Measurements from ENCODE around the gene PLEKHA7. TPM values are rescaled to one million over a fixed set of nuclear protein-coding genes. Genes with fewer than 3 reads are reported as not detected.
A peak's percentile ranks its signal among the peaks of the same experiment; 100 is the strongest.

Gene PLEKHA7
- total RNA-seq, 6 experiments from 2014 or later = 12.7 to 26.7 (median 21.5) TPM

DNA sequence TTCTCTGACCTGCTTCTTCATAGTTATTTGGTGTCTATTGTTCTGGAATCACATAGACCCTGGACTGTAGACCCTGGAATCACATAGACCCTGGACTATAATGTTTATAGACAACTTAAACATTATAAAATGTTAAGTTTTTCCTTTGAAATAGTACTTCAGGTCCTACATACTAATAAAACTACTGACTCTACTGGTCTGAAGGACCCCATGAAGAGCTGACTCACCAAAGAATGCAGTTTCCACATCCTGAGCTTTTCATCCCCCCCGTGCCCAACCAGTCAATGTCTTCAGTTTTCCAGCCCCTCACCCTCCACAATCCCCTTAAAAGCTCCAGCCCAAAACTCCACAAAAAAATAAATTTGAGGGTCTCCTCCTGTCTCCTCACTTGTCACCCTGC lies 6.6 kb upstream of the PLEKHA7 start:
- ATAC-seq (no peak), DNase-seq (no peak)
- H3K4me1 ChIP-seq = no peaks in the 10 kb centered on the region
- intact Hi-C loops (cut with DNase I) = no loop called here
- 80% methylated on average over 1 of the region's 1 CpG for WGBS (ENCODE audit: insufficient coverage, low coverage, low lambda C conversion rate, missing lambda C conversion rate)
- no peak overlapping the region for H3K27ac ChIP-seq
- H3K36me3 ChIP-seq = no peaks in the 10 kb centered on the region
- no peak overlapping the region for H3K4me3 ChIP-seq
- H3K9me3 ChIP-seq = no peaks in the 10 kb centered on the region
- H3K27me3 ChIP-seq = no peaks in the 10 kb centered on the region
- no peak for TF ChIP-seq POLR2A (IDR thresholded peaks at IDR 0.05)
- TF ChIP-seq, protein P1, sequence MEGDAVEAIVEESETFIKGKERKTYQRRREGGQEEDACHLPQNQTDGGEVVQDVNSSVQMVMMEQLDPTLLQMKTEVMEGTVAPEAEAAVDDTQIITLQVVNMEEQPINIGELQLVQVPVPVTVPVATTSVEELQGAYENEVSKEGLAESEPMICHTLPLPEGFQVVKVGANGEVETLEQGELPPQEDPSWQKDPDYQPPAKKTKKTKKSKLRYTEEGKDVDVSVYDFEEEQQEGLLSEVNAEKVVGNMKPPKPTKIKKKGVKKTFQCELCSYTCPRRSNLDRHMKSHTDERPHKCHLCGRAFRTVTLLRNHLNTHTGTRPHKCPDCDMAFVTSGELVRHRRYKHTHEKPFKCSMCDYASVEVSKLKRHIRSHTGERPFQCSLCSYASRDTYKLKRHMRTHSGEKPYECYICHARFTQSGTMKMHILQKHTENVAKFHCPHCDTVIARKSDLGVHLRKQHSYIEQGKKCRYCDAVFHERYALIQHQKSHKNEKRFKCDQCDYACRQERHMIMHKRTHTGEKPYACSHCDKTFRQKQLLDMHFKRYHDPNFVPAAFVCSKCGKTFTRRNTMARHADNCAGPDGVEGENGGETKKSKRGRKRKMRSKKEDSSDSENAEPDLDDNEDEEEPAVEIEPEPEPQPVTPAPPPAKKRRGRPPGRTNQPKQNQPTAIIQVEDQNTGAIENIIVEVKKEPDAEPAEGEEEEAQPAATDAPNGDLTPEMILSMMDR (IDR thresholded peaks at IDR 0.05) = no peak

DNA sequence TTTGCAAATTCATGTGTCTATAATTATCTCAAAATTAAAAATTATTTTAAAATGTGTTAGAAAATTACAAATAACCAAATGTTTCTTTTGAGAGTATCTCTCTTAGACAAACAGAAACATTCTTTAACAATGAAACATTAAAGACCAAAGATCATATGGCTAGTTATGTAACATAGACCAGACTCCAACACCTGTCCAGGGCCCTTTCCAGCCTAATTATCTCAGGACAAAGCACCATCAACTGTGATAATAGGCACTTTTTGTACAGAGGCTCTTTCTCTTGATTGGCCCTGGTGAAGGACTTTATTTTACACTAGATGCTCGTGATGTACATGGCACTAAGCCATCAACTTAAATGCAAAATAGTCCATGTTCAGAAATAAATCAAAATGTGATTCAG lies 5.0 kb upstream of the PLEKHA7 start:
- intact Hi-C loops (cut with DNase I) = no loop called here
- 100% methylated on average over 1 of the region's 1 CpG for WGBS (ENCODE audit: insufficient coverage, low coverage, low lambda C conversion rate, missing lambda C conversion rate)
- ATAC-seq (no peak), DNase-seq (no peak)
- Histone ChIP-seq H3K9me3 (no peaks in the 10 kb centered on the region), H3K27me3 (no peaks in the 10 kb centered on the region), H3K4me3 (no peak overlapping the region), H3K36me3 (no peaks in the 10 kb centered on the region), H3K27ac (no peak overlapping the region), H3K4me1 (peaks cover 0 to 7% (median 0%) of the 10 kb centered on the region in 4 donors)
- no peak for TF ChIP-seq POLR2A (IDR thresholded peaks at IDR 0.05)
- TF ChIP-seq, protein P1 (IDR thresholded peaks at IDR 0.05) = no peak

DNA sequence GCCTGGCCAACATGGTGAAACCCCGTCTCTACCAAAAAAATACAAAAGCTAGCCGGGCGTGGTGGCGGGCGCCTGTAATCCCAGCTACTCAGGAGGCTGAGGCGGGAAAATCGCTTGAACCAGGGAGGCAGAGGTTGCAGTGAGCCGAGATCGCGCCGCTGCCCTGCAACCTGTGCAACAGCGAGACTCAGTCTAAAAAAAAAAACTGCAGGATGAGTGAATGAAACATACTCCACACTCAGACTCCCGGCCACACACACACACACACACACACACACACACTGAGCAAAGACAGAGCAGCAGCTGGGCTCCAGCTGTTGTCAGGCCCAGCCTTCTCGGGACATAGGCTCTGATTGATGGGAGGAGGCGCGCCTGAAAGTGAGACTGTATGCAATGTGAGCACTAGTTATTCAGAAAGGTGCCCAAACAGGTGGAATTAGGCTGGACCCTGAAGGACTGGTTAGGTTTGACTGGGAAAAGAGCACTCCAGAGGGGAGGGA lies 1.5 kb upstream of the PLEKHA7 start:
- Histone ChIP-seq H3K9me3 (no peaks in the 10 kb centered on the region), H3K27me3 (no peaks in the 10 kb centered on the region), H3K27ac (no peak overlapping the region), H3K4me1 (peaks cover 0 to 18% (median 4%) of the 10 kb centered on the region in 4 donors), H3K36me3 (no peaks in the 10 kb centered on the region), H3K4me3 (no peak overlapping the region)
- ATAC-seq (no peak), DNase-seq (peak in 1 of 3 donors; percentile 37)
- TF ChIP-seq, protein P1 (IDR thresholded peaks at IDR 0.05) = no peak
- TF ChIP-seq POLR2A (IDR thresholded peaks at IDR 0.05) = no peak
- no CpG with 5 or more reads among the region's 16 CpGs for WGBS (ENCODE audit: insufficient coverage, low coverage, low lambda C conversion rate, missing lambda C conversion rate)
- intact Hi-C loops (cut with DNase I) = no loop called here

DNA sequence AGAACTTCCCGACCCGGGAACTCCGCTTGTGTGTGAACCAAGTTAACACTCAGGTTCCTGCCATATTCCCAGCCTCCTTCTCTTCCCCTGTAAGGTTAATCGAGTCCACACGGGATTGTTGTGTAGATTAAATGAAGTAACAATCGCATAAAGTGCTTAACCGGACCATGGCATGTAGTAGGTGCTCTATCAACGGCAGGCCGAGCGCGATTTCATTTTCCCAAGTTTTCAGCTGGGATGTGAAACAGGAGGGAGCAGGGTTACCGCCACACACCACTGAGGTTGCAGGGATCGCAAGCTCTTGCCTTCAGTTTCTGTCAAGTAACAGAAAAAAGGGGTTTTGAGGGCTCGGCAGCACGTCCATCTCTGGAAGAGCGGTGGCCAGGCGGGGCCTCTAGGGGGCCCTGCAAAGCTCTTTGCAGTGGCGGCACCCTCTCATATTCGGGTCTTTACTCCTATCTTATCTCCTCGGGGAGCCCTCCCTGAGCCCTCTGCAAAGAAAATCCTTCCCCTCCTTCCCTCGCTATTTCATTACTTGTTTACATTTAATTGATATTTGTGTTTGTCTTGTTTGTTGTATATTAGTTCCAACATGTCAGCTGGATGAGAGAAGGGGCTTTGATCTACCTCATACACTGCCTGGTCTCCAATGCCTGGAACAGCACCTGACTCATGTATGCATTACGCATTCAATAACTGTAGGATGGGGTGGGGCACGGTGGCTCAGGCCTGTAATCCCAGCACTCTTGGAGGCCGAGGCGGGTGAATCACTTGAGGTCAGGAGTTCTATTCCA lies 816 bp upstream of the PLEKHA7 start:
- H3K36me3 ChIP-seq = no peaks in the 10 kb centered on the region
- H3K4me1 ChIP-seq = peaks cover 0 to 18% (median 4%) of the 10 kb centered on the region in 4 donors
- no peaks in the 10 kb centered on the region for H3K9me3 ChIP-seq
- TF ChIP-seq, protein P1 (IDR thresholded peaks at IDR 0.05) = peak; percentile 12 to 36 (median 31)
- peak; percentile 8 for TF ChIP-seq POLR2A (IDR thresholded peaks at IDR 0.05)
- H3K4me3 ChIP-seq = peak overlapping the region; percentile 28 to 76 (median 72)
- intact Hi-C loops (cut with DNase I) = no loop called here
- DNase-seq (peak in 1 of 3 donors; percentile 42), ATAC-seq (peak in 2 of 4 donors; percentile 1 to 8)
- H3K27me3 ChIP-seq = no peaks in the 10 kb centered on the region
- 16% methylated on average over 16 of the region's 25 CpGs for WGBS (ENCODE audit: insufficient coverage, low coverage, low lambda C conversion rate, missing lambda C conversion rate)
- H3K27ac ChIP-seq = peak overlapping the region; percentile 26 to 72 (median 33)

Data from right lobe of liver (tissue), 6 donors.